Esophagus muscularis mucosa (tissue), 4 donors: ENCODE results near the gene TRIM39.

Experiments
- CTCF ChIP-seq, 3 experiments: fragments of 200-600 bp in 2 of 3; fragments of 450-650 bp in 1 of 3; sonication (generic) in 2 of 3; IDR thresholded peaks; one replicate each; pipeline ENCODE4 v1.5.1; 2017 to 2019; ENCODE audit warnings: antibody characterized with exemption in 3 of 3, mild to moderate bottlenecking in 2 of 3, moderate library complexity in 1 of 3
- EP300 ChIP-seq: sonication (generic); formaldehyde crosslinking; IDR thresholded peaks from one replicate; pipeline ENCODE4 v1.6.1; 2017; ENCODE audit warnings: antibody characterized with exemption
- POLR2A ChIP-seq: fragments of 450-650 bp; IDR thresholded peaks from one replicate; pipeline ENCODE4 v1.6.1; 2017; ENCODE audit warnings: antibody characterized with exemption, moderate library complexity, mild to moderate bottlenecking, low read depth
- POLR2AphosphoS5 ChIP-seq, 2 donors: sonication (generic); formaldehyde crosslinking; IDR thresholded peaks; one replicate each; pipeline ENCODE4 v1.6.1; 2017; ENCODE audit warnings: antibody characterized with exemption in 2 of 2

DNA sequence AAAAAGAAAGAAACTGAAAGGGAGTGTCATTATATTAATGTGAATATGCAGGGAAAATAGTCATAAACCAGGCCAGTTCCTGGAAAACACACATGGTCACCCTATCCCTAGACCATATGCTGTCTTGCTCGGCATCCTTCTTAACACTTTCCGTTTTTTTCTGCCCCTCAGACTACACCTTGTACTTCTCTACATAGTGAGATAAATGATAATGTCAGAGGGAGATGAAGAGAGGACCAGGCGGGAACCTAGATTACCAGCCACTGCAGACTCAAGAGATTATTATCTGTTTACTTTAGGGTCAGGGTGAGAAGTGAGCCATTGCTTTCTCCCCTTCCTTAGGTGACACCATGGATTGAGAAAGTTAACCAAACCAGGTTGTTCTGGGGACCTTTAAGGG lies 14.5 kb downstream of the TRIM39 start:
- TF ChIP-seq CTCF (IDR thresholded peaks at IDR 0.05) (no peak), POLR2A (no peak), EP300 (no peak), POLR2AphosphoS5 (IDR thresholded peaks at IDR 0.05) (no peak)
